H9 (cell line): Measurements from ENCODE around the gene SLC12A2. TPM values are rescaled to one million over a fixed set of nuclear protein-coding genes. Genes with fewer than 3 reads are reported as not detected.

Experiments used
- DNase-seq: peaks from one replicate; pipeline ENCODE4 v3.0.0-alpha.2; 2017
- H2AFZ ChIP-seq: one replicate; pipeline ENCODE4 v1.6.1; 2013; ENCODE audit warnings: mild to moderate bottlenecking, low read length, control low read depth, moderate library complexity
- H2AK5ac ChIP-seq: 2 replicates; pipeline ENCODE4 v1.6.1; 2013; ENCODE audit warnings: low read length, control low read depth, mixed read lengths; ENCODE audit not compliant: insufficient read length
- H2BK120ac ChIP-seq: one replicate; pipeline ENCODE4 v1.6.1; 2013; ENCODE audit warnings: low read depth, mild to moderate bottlenecking, low read length, control low read depth, inconsistent platforms; ENCODE audit not compliant: poor library complexity, severe bottlenecking
- H2BK12ac ChIP-seq: 2 replicates; pipeline ENCODE4 v1.6.1; 2013; ENCODE audit warnings: low read length, control low read depth, mixed read lengths, low read depth; ENCODE audit not compliant: insufficient read length
- H2BK15ac ChIP-seq: 2 replicates; pipeline ENCODE4 v1.6.1; 2013; ENCODE audit warnings: low read depth, low read length, control low read depth
- H2BK20ac ChIP-seq: one replicate; pipeline ENCODE4 v1.6.1; 2013; ENCODE audit warnings: low read depth, mild to moderate bottlenecking, low read length, control low read depth, inconsistent platforms; ENCODE audit not compliant: poor library complexity, severe bottlenecking
- H2BK5ac ChIP-seq: 2 replicates; pipeline ENCODE4 v1.6.1; 2013; ENCODE audit warnings: low read length, control low read depth, mixed read lengths; ENCODE audit not compliant: insufficient read length
- H3K14ac ChIP-seq: 2 replicates; pipeline ENCODE4 v1.6.1; 2013; ENCODE audit warnings: low read length, control low read depth; ENCODE audit not compliant: insufficient read depth
- H3K18ac ChIP-seq: 2 replicates; pipeline ENCODE4 v1.6.1; 2013; ENCODE audit warnings: low read depth, mild to moderate bottlenecking, mixed read lengths, low read length, control low read depth; ENCODE audit not compliant: insufficient read length
- H3K23ac ChIP-seq: 2 replicates; pipeline ENCODE4 v1.6.1; 2013; ENCODE audit warnings: low read length, control low read depth, mixed read lengths, low read depth; ENCODE audit not compliant: insufficient read length
- H3K23me2 ChIP-seq: 2 replicates; pipeline ENCODE4 v1.6.1; 2013; ENCODE audit warnings: low read depth, mild to moderate bottlenecking, mixed read lengths, low read length, control low read depth; ENCODE audit not compliant: insufficient read length, poor library complexity, severe bottlenecking
- H3K27ac ChIP-seq: 2 replicates; pipeline ENCODE4 v1.5.1; 2013; ENCODE audit warnings: low read length, control low read depth, mixed read lengths, low read depth; ENCODE audit not compliant: insufficient read length
- H3K27me3 ChIP-seq: 2 replicates; pipeline ENCODE4 v1.6.1; 2013; ENCODE audit warnings: low read length, control low read depth, inconsistent platforms; ENCODE audit not compliant: insufficient read depth
- H3K4ac ChIP-seq: 2 replicates; pipeline ENCODE4 v1.6.1; 2013; ENCODE audit warnings: low read depth, mild to moderate bottlenecking, control low read depth, inconsistent platforms, low read length, moderate library complexity
- H3K4me1 ChIP-seq: 2 replicates; pipeline ENCODE4 v1.6.1; 2013; ENCODE audit warnings: low read length, control low read depth, inconsistent platforms; ENCODE audit not compliant: insufficient read depth
- H3K4me2 ChIP-seq: 2 replicates; pipeline ENCODE4 v1.6.1; 2013; ENCODE audit warnings: low read length, control low read depth, mixed read lengths; ENCODE audit not compliant: insufficient read length, insufficient read depth
- H3K56ac ChIP-seq: 2 replicates; pipeline ENCODE4 v1.6.1; 2013; ENCODE audit warnings: low read depth, mild to moderate bottlenecking, mixed read lengths, low read length, control low read depth; ENCODE audit not compliant: insufficient read length
- H3K79me1 ChIP-seq: 2 replicates; pipeline ENCODE4 v1.6.1; 2013; ENCODE audit warnings: low read depth, mild to moderate bottlenecking, moderate library complexity, low read length, control low read depth, inconsistent platforms; ENCODE audit not compliant: insufficient read depth, poor library complexity, severe bottlenecking
- H3K79me2 ChIP-seq: 2 replicates; pipeline ENCODE4 v1.6.1; 2013; ENCODE audit warnings: low read length, control low read depth, inconsistent platforms; ENCODE audit not compliant: insufficient read depth
- H3K9ac ChIP-seq: 2 replicates; pipeline ENCODE4 v1.6.1; 2013; ENCODE audit warnings: low read length, control low read depth, mixed read lengths; ENCODE audit not compliant: insufficient read length; ENCODE audit errors: extremely low read depth
- H3K9me3 ChIP-seq: one replicate; pipeline ENCODE4 v1.6.1; 2013; ENCODE audit warnings: low read depth, low read length, inconsistent platforms; ENCODE audit not compliant: control insufficient read depth
- H3T11ph ChIP-seq: one replicate; pipeline ENCODE4 v1.6.1; 2013; ENCODE audit warnings: mild to moderate bottlenecking, low read length, control low read depth, inconsistent platforms
- H4K20me1 ChIP-seq: one replicate; pipeline ENCODE4 v1.6.1; 2013; ENCODE audit not compliant: control insufficient read depth, insufficient read length, insufficient read depth
- H4K5ac ChIP-seq: 2 replicates; pipeline ENCODE4 v1.6.1; 2013; ENCODE audit warnings: low read depth, mild to moderate bottlenecking, mixed read lengths, low read length, control low read depth; ENCODE audit not compliant: insufficient read length
- H4K8ac ChIP-seq: replicated peaks from 2 replicates; pipeline ENCODE4 v1.6.1; 2013; ENCODE audit warnings: low read length, control low read depth, mixed read lengths, low read depth; ENCODE audit not compliant: insufficient read length
- H4K91ac ChIP-seq: 2 replicates; pipeline ENCODE4 v1.6.1; 2013; ENCODE audit warnings: low read depth, mild to moderate bottlenecking, moderate library complexity, mixed read lengths, low read length, control low read depth; ENCODE audit not compliant: insufficient read length
- H3K27ac Mint-ChIP-seq, 3 experiments: 2 replicates in 2 of 3; 3 replicates in 1 of 3; pipeline ENCODE4 v1.8.0; 2020 to 2021; ENCODE audit warnings: mixed read lengths in 3 of 3, mild to moderate bottlenecking in 1 of 3, moderate library complexity in 1 of 3
- H3K27me3 Mint-ChIP-seq: 2 replicates; pipeline ENCODE4 v1.8.0; 2021; ENCODE audit warnings: low read depth, mild to moderate bottlenecking, moderate library complexity, mixed read lengths
- H3K36me3 Mint-ChIP-seq, 3 experiments: 2 replicates in 2 of 3; 3 replicates in 1 of 3; pipeline ENCODE4 v1.8.0; 2020 to 2021; ENCODE audit warnings: low read depth in 3 of 3, mixed read lengths in 3 of 3; ENCODE audit not compliant: insufficient read depth in 1 of 3
- H3K4me1 Mint-ChIP-seq, 2 experiments: 2 replicates each; pipeline ENCODE4 v1.8.0; 2020; ENCODE audit warnings: mixed read lengths in 2 of 2
- H3K4me3 Mint-ChIP-seq, 2 experiments: 2 replicates in 1 of 2; 3 replicates in 1 of 2; pipeline ENCODE4 v1.8.0; 2020 to 2021; ENCODE audit warnings: mild to moderate bottlenecking in 2 of 2, mixed read lengths in 2 of 2, moderate library complexity in 1 of 2
- H3K9me3 Mint-ChIP-seq, 2 experiments: 2 replicates in 1 of 2; 3 replicates in 1 of 2; pipeline ENCODE4 v1.8.0; 2020; ENCODE audit warnings: mild to moderate bottlenecking in 2 of 2, mixed read lengths in 2 of 2, moderate library complexity in 1 of 2
- WGBS: extraction: QIAGEN DNeasy Blood & Tissue Kit; methylation state at CpG from one replicate; pipeline ENCODE4 v1.1.7; 2013; ENCODE audit warnings: missing lambda C conversion rate, low lambda C conversion rate, mixed read lengths; ENCODE audit not compliant: insufficient read length; ENCODE audit errors: extremely low coverage; 5-methylcytosine and 5-hydroxymethylcytosine counted together
- total RNA-seq: library from RNA; stranded (reverse); gene quantifications from 2 replicates; pipeline ENCODE4 v1.2.1, GENCODE V29; 2021
- TF ChIP-seq, protein P1 (sequence below): fragments of 200-600 bp; sonication (generic); conservative IDR thresholded peaks from 3 replicates; pipeline ENCODE4 v1.8.0; 2021; ENCODE audit warnings: antibody characterized with exemption, mild to moderate bottlenecking

Gene SLC12A2
- total RNA-seq, 1 experiment from 2014 or later: 17.9 TPM

DNA sequence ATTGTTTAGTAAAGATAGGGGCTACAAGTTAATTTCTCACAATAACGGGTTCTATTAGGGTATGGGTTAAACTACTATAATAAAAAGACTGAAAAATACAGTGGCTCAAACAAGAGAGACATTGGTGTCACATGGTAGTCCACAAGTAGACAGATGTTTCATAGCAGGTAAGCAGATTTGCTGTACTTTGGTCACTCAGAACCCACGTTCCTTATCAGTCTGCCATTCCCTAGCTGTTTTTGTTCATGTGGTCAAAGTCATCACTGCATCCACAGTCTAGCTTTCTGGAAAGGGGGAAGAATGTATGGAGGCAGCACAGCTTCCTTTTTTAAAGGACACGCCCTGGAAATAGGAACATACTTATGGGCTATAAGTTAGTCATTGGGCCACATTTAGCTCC, 73.0 kb downstream of the SLC12A2 start:
- H3K4me1 ChIP-seq: no peaks in the 10 kb centered on the region
- no peak overlapping the region for H2AFZ ChIP-seq
- Mint-ChIP-seq H3K9me3 (peaks cover 0 to 5% of the 10 kb centered on the region in 2 experiments; a peak in 1 of 5 replicates), H3K27ac (no peak overlapping the region), H3K4me1 (no peaks in the 10 kb centered on the region), H3K36me3 (peaks cover 8 to 26% (median 24%) of the 10 kb centered on the region in 3 experiments; a peak in 5 of 7 replicates), H3K4me3 (no peak overlapping the region), H3K27me3 (no peaks in the 10 kb centered on the region)
- no peak overlapping the region for H3K4me2 ChIP-seq
- H3K56ac ChIP-seq: no peak overlapping the region
- H3K4ac ChIP-seq: no peak overlapping the region
- no peak overlapping the region for H2BK20ac ChIP-seq
- H3K79me2 ChIP-seq: no peaks in the 10 kb centered on the region
- no peak overlapping the region for H3T11ph ChIP-seq
- no peak overlapping the region for H3K27ac ChIP-seq
- no peak overlapping the region for H3K14ac ChIP-seq
- no peak overlapping the region for H3K18ac ChIP-seq
- H2BK12ac ChIP-seq: no peak overlapping the region
- DNase-seq: no peak
- H3K23me2 ChIP-seq: no peaks in the 10 kb centered on the region
- no peak overlapping the region for H2BK15ac ChIP-seq
- H3K9me3 ChIP-seq: no peaks in the 10 kb centered on the region
- no peak overlapping the region for H3K9ac ChIP-seq
- no CpG with 5 or more reads among the region's 3 CpGs for WGBS
- no peaks in the 10 kb centered on the region for H3K79me1 ChIP-seq
- no peak overlapping the region for H2BK5ac ChIP-seq
- no peak overlapping the region for H3K23ac ChIP-seq
- H2AK5ac ChIP-seq: no peak overlapping the region
- H4K91ac ChIP-seq: no peak overlapping the region
- H4K8ac ChIP-seq: no peak overlapping the region
- H2BK120ac ChIP-seq: no peak overlapping the region
- H4K5ac ChIP-seq: no peak overlapping the region
- H3K27me3 ChIP-seq: no peaks in the 10 kb centered on the region
- TF ChIP-seq, protein P1, sequence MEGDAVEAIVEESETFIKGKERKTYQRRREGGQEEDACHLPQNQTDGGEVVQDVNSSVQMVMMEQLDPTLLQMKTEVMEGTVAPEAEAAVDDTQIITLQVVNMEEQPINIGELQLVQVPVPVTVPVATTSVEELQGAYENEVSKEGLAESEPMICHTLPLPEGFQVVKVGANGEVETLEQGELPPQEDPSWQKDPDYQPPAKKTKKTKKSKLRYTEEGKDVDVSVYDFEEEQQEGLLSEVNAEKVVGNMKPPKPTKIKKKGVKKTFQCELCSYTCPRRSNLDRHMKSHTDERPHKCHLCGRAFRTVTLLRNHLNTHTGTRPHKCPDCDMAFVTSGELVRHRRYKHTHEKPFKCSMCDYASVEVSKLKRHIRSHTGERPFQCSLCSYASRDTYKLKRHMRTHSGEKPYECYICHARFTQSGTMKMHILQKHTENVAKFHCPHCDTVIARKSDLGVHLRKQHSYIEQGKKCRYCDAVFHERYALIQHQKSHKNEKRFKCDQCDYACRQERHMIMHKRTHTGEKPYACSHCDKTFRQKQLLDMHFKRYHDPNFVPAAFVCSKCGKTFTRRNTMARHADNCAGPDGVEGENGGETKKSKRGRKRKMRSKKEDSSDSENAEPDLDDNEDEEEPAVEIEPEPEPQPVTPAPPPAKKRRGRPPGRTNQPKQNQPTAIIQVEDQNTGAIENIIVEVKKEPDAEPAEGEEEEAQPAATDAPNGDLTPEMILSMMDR: no peak
- H4K20me1 ChIP-seq: no peaks in the 10 kb centered on the region
